HG02678 (cell line): Measurements from ENCODE around the gene MAFF.
"Not testable (repeated sequence)": the region's sequence is repeated elsewhere in the genome, so short reads cannot be mapped to it uniquely, and the experiment has no call there.

Source experiments
- ATAC-seq: cut with Tn5 transposase; IDR thresholded peaks from one replicate; pipeline ENCODE4 v1.9.1; 2021; ENCODE audit warnings: mild to moderate bottlenecking, moderate library complexity; ENCODE audit not compliant: unreplicated experiment

MAFF gene

GRCh38 chr22:38201711-38202436, at the start of gene MAFF:
Gene MAFF (plus strand): TSS chr22:38201994. CDS start chr22:38213854, 11,860 bp downstream.
- peak; percentile 64 for ATAC-seq

- no peak for ATAC-seq
These were observed 47.8 kb upstream of the MAFF start for GRCh38 chr22:38153821-38154562.

GRCh38 chr22:38154563-38154915, 47.3 kb upstream of the MAFF start:
- not testable (repeated sequence) for ATAC-seq

GRCh38 chr22:38155703-38156102, 46.1 kb upstream of the MAFF start:
- ATAC-seq, result no peak

- peak; percentile 57 for ATAC-seq
These were observed 38.6 kb upstream of the MAFF start for GRCh38 chr22:38162881-38163843.

GRCh38 chr22:38163844-38164550, 37.8 kb upstream of the MAFF start:
- no peak for ATAC-seq

GRCh38 chr22:38164551-38164918, 37.3 kb upstream of the MAFF start:
- ATAC-seq, result no peak

- no peak for ATAC-seq
These were observed 35.7 kb upstream of the MAFF start for GRCh38 chr22:38165922-38166593.

GRCh38 chr22:38167988-38168407, 33.8 kb upstream of the MAFF start:
- no peak for ATAC-seq

GRCh38 chr22:38169116-38169515, 32.7 kb upstream of the MAFF start:
- no peak for ATAC-seq

- ATAC-seq, result no peak
These were observed 31.3 kb upstream of the MAFF start for GRCh38 chr22:38170469-38170868.

- ATAC-seq, result no peak
These were observed 29.6 kb upstream of the MAFF start for GRCh38 chr22:38171927-38172831.

GRCh38 chr22:38172832-38173640, 28.8 kb upstream of the MAFF start:
- ATAC-seq, result no peak

- ATAC-seq, result no peak
These were observed 28.2 kb upstream of the MAFF start for GRCh38 chr22:38173641-38173906.

GRCh38 chr22:38174626-38175025, 27.2 kb upstream of the MAFF start:
- ATAC-seq, result no peak

- ATAC-seq, result no peak
These were observed 26.3 kb upstream of the MAFF start for GRCh38 chr22:38175206-38176118.

GRCh38 chr22:38176170-38176741, 25.5 kb upstream of the MAFF start:
- no peak for ATAC-seq
